GM18861 (cell line): ENCODE results near the gene BOD1.
A peak's percentile ranks its signal among the peaks of the same experiment; 100 is the strongest.

Experiments
- ATAC-seq: cut with Tn5 transposase; IDR thresholded peaks from one replicate; pipeline ENCODE4 v1.9.1; 2021; ENCODE audit not compliant: unreplicated experiment

Gene BOD1

GRCh38 chr5:173616577-173617118, at the start of gene BOD1:
TSS of gene BOD1 (minus strand) at chr5:173616650. CDS start at chr5:173616436, 214 bp downstream.
- ATAC-seq = peak; percentile 91

- ATAC-seq = no peak
Measured at GRCh38 chr5:173665326-173665725, 48.9 kb upstream of the BOD1 start.

- no peak for ATAC-seq
Measured at GRCh38 chr5:173664154-173664526, 47.7 kb upstream of the BOD1 start.

- ATAC-seq = no peak
Measured at GRCh38 chr5:173663352-173664153, 47.1 kb upstream of the BOD1 start.

GRCh38 chr5:173662581-173663351, 46.3 kb upstream of the BOD1 start:
- no peak for ATAC-seq

- ATAC-seq = no peak
Measured at GRCh38 chr5:173660481-173661280, 44.2 kb upstream of the BOD1 start.

GRCh38 chr5:173659423-173659822, 43.0 kb upstream of the BOD1 start:
- no peak for ATAC-seq

GRCh38 chr5:173657741-173658356, 41.4 kb upstream of the BOD1 start:
- no peak for ATAC-seq

GRCh38 chr5:173655196-173655797, 38.8 kb upstream of the BOD1 start:
- ATAC-seq = no peak

- no peak for ATAC-seq
Measured at GRCh38 chr5:173653822-173654523, 37.5 kb upstream of the BOD1 start.

- ATAC-seq = no peak
Measured at GRCh38 chr5:173648308-173648866, 31.9 kb upstream of the BOD1 start.

- no peak for ATAC-seq
Measured at GRCh38 chr5:173646692-173647091, 30.2 kb upstream of the BOD1 start.

- ATAC-seq = no peak
Measured at GRCh38 chr5:173645890-173646574, 29.6 kb upstream of the BOD1 start.

GRCh38 chr5:173645437-173645807, 29.0 kb upstream of the BOD1 start:
- no peak for ATAC-seq

GRCh38 chr5:173644673-173645436, 28.4 kb upstream of the BOD1 start:
- no peak for ATAC-seq

- no peak for ATAC-seq
Measured at GRCh38 chr5:173643964-173644363, 27.5 kb upstream of the BOD1 start.

GRCh38 chr5:173642895-173643481, 26.5 kb upstream of the BOD1 start:
- ATAC-seq = no peak
